Measurements from ENCODE around the gene OVOL1.

OVOL1 gene

GRCh38 chr11:65793144-65793581 lies 6.3 kb downstream of the OVOL1 start:
- DNase-seq: no peak

DNA sequence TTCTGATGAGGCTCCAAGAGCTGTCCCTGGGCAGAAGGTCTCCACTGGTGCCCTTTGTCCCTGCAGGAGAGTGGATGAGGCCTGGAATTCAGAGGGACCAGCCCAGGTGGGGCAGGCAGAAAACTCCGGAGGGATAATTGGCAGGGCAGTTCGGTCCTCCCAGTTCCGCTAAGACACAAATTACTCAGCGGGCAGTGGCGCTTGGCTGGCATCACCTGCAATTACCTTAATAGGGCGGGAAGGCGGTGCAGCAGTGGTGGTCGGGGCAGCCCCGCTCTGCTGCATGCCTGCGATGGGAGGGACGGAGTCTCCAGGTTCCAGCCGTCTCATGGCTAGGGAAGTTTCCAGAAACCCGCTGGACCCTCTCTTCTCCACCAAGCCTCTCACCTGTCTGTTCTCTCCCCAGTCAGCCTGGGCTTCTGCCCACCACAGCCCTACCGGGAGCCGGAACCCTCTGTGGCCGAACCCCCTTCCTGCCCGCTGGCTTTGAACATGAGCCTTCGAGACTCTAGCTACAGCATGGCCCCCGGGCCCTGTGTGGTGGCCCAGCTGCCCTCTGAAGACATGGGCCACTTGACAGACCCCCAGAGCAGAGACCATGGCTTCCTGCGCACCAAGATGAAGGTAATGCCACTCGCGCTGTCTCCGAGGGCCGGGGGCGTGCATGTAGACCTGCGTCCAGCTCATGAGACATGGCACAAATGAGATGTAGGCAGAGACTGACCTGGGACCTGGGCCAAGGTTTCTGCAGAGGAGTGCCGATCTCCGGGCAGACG lies 7.0 kb downstream of the OVOL1 start:
- no peak for DNase-seq

- DNase-seq: no peak
These were observed 8.0 kb downstream of the OVOL1 start for GRCh38 chr11:65794570-65795510.

- DNase-seq: no peak
These were observed 10.1 kb downstream of the OVOL1 start for GRCh38 chr11:65796726-65797601.

DNA sequence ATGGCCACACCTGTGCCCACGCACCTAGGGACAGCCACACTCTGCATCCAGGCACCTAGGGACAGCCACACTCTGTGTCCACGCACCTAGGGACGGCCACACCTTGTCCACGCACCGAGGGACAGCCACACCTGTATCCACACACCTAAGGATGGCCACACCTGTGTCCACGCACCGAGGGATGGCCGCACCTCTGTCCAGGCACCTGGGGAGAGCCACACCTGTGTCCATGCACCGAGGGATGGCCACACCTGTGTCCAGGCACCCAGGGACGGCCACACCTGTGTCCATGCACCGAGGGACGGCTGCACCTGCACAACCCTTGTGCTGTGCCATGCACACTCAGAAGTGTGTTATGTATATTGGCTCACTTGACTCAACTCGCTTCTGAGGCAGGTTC lies 10.8 kb downstream of the OVOL1 start:
- DNase-seq: no peak

- no peak for DNase-seq
These were observed 12.0 kb downstream of the OVOL1 start for GRCh38 chr11:65798882-65799281.

- DNase-seq: no peak
These were observed 14.5 kb downstream of the OVOL1 start for GRCh38 chr11:65801153-65801987.

GRCh38 chr11:65802841-65803240 lies 16.0 kb downstream of the OVOL1 start:
- DNase-seq: no peak

GRCh38 chr11:65803797-65804492 lies 17.1 kb downstream of the OVOL1 start:
- no peak for DNase-seq

GRCh38 chr11:65806979-65807378 lies 20.1 kb downstream of the OVOL1 start:
- no peak for DNase-seq

GRCh38 chr11:65808744-65809341 lies 22.0 kb downstream of the OVOL1 start:
- DNase-seq: no peak

GRCh38 chr11:65809496-65809895 lies 22.6 kb downstream of the OVOL1 start:
- DNase-seq: no peak

- DNase-seq: no peak
These were observed 23.4 kb downstream of the OVOL1 start for GRCh38 chr11:65810046-65810868.

DNA sequence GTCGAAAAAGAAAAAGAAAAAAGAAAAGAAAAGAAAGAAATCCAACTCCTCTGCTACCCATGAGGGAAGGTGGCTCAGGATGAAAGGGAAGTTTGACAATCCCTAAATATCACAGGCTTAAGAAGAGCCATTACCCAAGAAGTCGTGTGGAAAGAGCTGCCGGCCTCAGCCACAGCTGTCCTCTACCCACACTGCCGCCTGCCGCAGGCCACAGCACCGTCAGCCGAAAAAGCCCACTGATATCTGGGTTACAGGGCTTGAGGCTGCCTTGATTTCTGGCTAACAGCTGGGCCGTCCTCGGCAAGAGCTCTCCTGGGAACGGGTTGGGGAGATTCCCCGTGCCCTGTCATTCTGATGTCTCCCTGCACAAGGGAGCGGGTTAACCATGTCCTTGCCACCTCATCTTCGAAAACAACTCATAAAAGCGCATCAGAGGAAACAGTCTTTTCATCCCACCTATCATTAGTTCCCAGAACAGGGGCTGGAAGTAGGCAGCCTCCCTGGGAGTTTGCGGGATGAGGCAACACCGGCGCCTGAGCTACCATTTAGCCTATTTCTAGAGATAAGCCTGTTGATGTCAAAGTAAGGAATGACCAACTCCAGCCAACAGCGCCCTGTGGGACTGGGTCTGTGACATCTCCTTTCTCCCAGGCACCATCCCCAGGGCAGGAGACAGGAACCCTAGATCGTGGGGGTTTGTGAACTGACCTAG lies 25.1 kb downstream of the OVOL1 start:
- no peak for DNase-seq

DNA sequence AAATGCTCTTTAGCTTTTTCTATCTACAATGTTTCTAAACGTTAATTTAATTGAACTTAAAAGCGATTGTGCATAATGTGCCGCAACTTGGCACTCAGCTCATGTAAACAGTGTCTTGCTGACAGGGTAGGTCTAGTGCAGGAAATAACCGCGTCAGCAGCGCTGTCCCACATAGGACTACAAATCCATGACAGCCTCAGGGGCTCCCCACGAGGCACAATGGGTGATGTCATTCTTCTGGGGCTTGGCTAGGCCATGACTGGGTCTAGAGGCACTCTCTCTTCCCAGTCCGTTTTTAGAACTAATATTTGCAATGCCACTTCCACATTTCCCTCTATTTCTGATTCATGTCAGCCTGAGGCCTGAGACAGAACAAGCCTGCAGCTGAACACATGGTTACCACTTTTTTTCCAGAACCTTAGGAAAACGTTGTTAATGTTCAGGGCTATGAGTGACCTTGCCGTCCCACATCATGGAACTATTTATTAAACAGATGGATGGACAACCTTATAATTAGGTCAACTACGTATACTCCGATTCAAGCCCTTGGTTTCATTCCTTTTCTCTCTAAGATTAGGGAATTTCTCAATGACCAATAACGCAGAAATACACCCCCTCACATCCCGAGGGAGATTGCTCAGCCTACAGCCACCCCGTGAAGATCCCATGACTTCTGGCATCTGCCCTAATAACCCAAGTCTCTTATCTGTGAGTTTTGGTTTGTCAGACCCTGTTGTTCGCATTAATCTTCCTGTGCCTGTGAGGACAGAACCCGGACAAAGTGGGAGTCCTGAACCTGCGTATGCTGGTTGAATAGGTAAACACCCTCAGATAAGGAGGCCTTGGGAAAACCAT lies 27.5 kb downstream of the OVOL1 start:
- no peak for DNase-seq

GRCh38 chr11:65814986-65815565 lies 28.2 kb downstream of the OVOL1 start:
- no peak for DNase-seq

DNA sequence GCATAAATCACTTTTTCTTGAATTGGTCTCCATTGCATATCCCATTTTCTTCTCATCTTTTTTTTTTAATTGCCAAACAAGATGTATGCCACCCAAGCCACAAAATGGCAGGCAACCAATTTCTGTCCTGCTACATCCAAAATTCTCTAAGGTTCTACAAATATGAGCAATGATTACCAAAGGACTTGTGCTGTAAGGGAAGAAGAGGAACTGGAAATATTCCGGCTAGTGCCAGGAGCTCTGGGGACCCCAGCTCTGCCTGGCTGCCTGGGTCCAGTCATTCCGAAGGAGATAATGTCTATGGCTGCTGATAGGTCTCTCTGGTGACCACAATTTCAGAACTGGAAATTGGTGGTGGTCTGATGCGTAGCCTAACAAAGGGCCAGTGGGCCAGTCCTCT lies 29.8 kb downstream of the OVOL1 start:
- DNase-seq: no peak

DNA sequence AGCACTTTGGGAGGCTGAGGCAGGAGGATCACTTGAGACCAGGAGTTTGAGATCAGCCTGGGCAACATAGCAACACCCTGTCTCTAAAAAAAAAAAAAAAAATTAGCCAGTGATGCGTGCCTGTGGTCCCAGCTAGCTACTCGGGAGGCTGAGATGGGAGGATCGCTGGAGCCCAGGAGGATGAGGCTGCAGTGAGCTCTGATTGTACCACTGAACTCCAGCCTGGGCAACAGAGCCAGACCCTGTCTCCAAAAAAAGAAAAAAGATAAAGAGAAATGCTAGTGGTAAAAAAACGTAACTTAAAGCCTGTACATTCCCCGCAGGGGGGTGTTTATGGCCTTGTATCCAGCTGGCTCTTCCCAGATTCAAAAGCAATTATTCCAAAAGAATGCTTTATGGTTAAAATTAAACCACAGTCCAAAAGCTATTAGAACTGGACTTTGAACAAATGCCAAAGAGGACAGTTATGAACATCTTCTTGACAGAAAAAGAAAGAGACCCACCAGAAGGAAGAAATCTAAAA lies 30.5 kb downstream of the OVOL1 start:
- DNase-seq: no peak

Data from 8988T (cell line).